B cell (primary cell): ENCODE data around the gene NFYC. TPM values are rescaled to one million over a fixed set of nuclear protein-coding genes. Genes with fewer than 3 reads are reported as not detected.

Experiments used
- ATAC-seq: fragments of 200-7000 bp; cut with Tn5 transposase; one replicate; pipeline ENCODE4 v1.10.0; 2021; ENCODE audit warnings: low read depth, mild to moderate bottlenecking, moderate number of reproducible peaks, moderate library complexity
- CTCF ChIA-PET: fragments of 350-600 bp; sonication (Branson Sonifier 250); formaldehyde crosslinking; loops from one replicate; lab custom pipeline; 2021; ENCODE audit warnings: antibody characterized with exemption, inconsistent platforms; lab: Charles Lee
- POLR2A ChIA-PET: fragments of 350-600 bp; sonication (Branson Sonifier 250); formaldehyde crosslinking; loops from one replicate; lab custom pipeline; 2021; ENCODE audit warnings: antibody characterized with exemption; lab: Charles Lee
- DNase-seq: peaks from one replicate; pipeline ENCODE4 v3.0.0; 2013
- H2AFZ ChIP-seq: 2 replicates; pipeline ENCODE4 v1.6.1; 2012; ENCODE audit warnings: mild to moderate bottlenecking, low read depth, low read length; ENCODE audit not compliant: insufficient read depth, poor library complexity, severe bottlenecking
- H3K27ac ChIP-seq, 2 donors: 1 replicate in 1 of 2; 2 replicates in 1 of 2; pipeline ENCODE4 v1.5.1; 2012 to 2013; ENCODE audit warnings: low read length in 2 of 2, mild to moderate bottlenecking in 2 of 2, moderate library complexity in 1 of 2
- H3K27me3 ChIP-seq, 4 experiments: fragments of 200-600 bp in 1 of 4; sonication (generic) in 1 of 4; replicated peaks in 1 of 4; 1 replicate in 2 of 4; 2 replicates in 2 of 4; pipeline versions ENCODE4 v1.6.1 to v1.7.0; 2013 to 2016; ENCODE audit warnings: low read length in 3 of 4, mild to moderate bottlenecking in 2 of 4, mixed read lengths in 1 of 4, moderate library complexity in 1 of 4; ENCODE audit not compliant: insufficient read depth in 4 of 4, control insufficient read depth in 3 of 4; ENCODE audit errors: control extremely low read depth in 1 of 4
- H3K36me3 ChIP-seq, 2 experiments: replicated peaks in 1 of 2; 1 replicate in 1 of 2; 2 replicates in 1 of 2; pipeline versions ENCODE4 v1.6.1 to v1.7.1; 2013; ENCODE audit warnings: low read length in 1 of 2; ENCODE audit not compliant: insufficient read depth in 2 of 2, control insufficient read depth in 1 of 2; ENCODE audit errors: control extremely low read depth in 1 of 2, extremely low read depth in 1 of 2
- H3K4me1 ChIP-seq, 2 donors: fragments of 200-600 bp in 1 of 2; sonication (generic) in 1 of 2; 1 replicate in 1 of 2; 2 replicates in 1 of 2; pipeline versions ENCODE4 v1.5.1 to v1.6.1; 2013 to 2017; ENCODE audit warnings: low read length in 2 of 2; ENCODE audit not compliant: control insufficient read depth in 2 of 2, insufficient read depth in 2 of 2
- H3K4me2 ChIP-seq: replicated peaks from 2 replicates; pipeline ENCODE3; 2012; ENCODE audit warnings: mild to moderate bottlenecking, low read depth, low read length; ENCODE audit not compliant: poor library complexity, severe bottlenecking
- H3K4me3 ChIP-seq, 5 experiments: fragments of 200-600 bp in 1 of 5; sonication (generic) in 1 of 5; 1 replicate in 3 of 5; 2 replicates in 2 of 5; pipeline versions ENCODE4 v1.5.1 to v1.7.0; 2011 to 2016; ENCODE audit warnings: low read length in 4 of 5, mild to moderate bottlenecking in 4 of 5, low read depth in 2 of 5, control low read depth in 1 of 5, moderate library complexity in 1 of 5; ENCODE audit not compliant: insufficient read depth in 1 of 5; ENCODE audit errors: control extremely low read depth in 1 of 5, extremely low read depth in 1 of 5
- H3K79me2 ChIP-seq: fragments of 200-600 bp; sonication (generic); one replicate; pipeline ENCODE4 v1.6.0; 2016; ENCODE audit warnings: low read length; ENCODE audit not compliant: control insufficient read depth, insufficient read depth
- H3K9ac ChIP-seq: fragments of 200-600 bp; sonication (generic); 2 replicates; pipeline ENCODE4 v1.6.1; 2017; ENCODE audit warnings: mild to moderate bottlenecking, low read length, moderate library complexity
- H3K9me3 ChIP-seq, 3 donors: one replicate each; pipeline versions ENCODE4 v1.6.1 to v1.7.1; 2013; ENCODE audit warnings: low read length in 2 of 3; ENCODE audit not compliant: control insufficient read depth in 2 of 3, insufficient read depth in 1 of 3; ENCODE audit errors: control extremely low read depth in 1 of 3
- H4K20me1 ChIP-seq: 2 replicates; pipeline ENCODE4 v1.6.0; 2012; ENCODE audit warnings: mild to moderate bottlenecking, low read length; ENCODE audit not compliant: insufficient read depth, control insufficient read depth, poor library complexity, severe bottlenecking
- H3K27ac Mint-ChIP-seq: one replicate; pipeline ENCODE4 v1.8.0; 2021; ENCODE audit warnings: mixed read lengths
- H3K27me3 Mint-ChIP-seq: one replicate; pipeline ENCODE4 v1.8.0; 2021; ENCODE audit warnings: mixed read lengths
- H3K4me1 Mint-ChIP-seq: one replicate; pipeline ENCODE4 v1.8.0; 2021; ENCODE audit warnings: mixed read lengths
- H3K4me3 Mint-ChIP-seq: one replicate; pipeline ENCODE4 v1.8.0; 2021; ENCODE audit warnings: mixed read lengths
- H3K9me3 Mint-ChIP-seq: one replicate; pipeline ENCODE4 v1.8.0; 2022; ENCODE audit warnings: mixed read lengths; ENCODE audit not compliant: insufficient read depth
- EZH2 ChIP-seq: IDR thresholded peaks from 2 replicates; pipeline ENCODE4 v1.6.1; 2012; ENCODE audit warnings: borderline replicate concordance, low read depth, mild to moderate bottlenecking, moderate library complexity, low read length; ENCODE audit not compliant: insufficient read depth, poor library complexity, severe bottlenecking
- WGBS: methylation state at CpG from one replicate; pipeline ENCODE4 v1.1.5; 2013; ENCODE audit warnings: missing lambda C conversion rate; ENCODE audit not compliant: insufficient coverage; 5-methylcytosine and 5-hydroxymethylcytosine counted together
- intact Hi-C: fragments of 100-400 bp; cut with micrococcal nuclease; formaldehyde crosslinking; loops from one replicate; pipeline ENCODE4 v1.10.0; 2022
- polyA plus RNA-seq: library from polyadenylated mRNA; depleted of rRNA; stranded (reverse); fragments of >200 nt; gene quantifications from 2 replicates; pipeline ENCODE4 v1.2.3, GENCODE V29; 2012
- total RNA-seq, 2 donors: library from RNA; stranded (reverse); fragments of 120-200 nt in 1 of 2; gene quantifications; 1 replicate in 1 of 2; 2 replicates in 1 of 2; pipeline versions ENCODE4 v1.2.3 to v1.2.4, GENCODE V29; 2013 to 2022
- TF ChIP-seq, protein P1 (sequence below): fragments of 200-600 bp; IDR thresholded peaks from one replicate; pipeline ENCODE4 v1.8.0; 2022; ENCODE audit warnings: antibody characterized with exemption, mild to moderate bottlenecking

The NFYC gene
- total and polyA plus RNA-seq, 2 donors (not counting 1 experiment from before 2014, with no cell fraction given): 88.7 to 123 TPM

GRCh38 chr1:40709802-40710278, 18.3 kb downstream of the NFYC start:
- H2AFZ ChIP-seq: peak overlapping the region; percentile 67
- intact Hi-C loops: loop anchor here (1.0 to 5.0 kb wide), 5 partner anchors 11 to 668 kb away; partner anchors contain the start of genes CAP1 and ZNF684
- H3K36me3 ChIP-seq: peaks cover 0 to 4% of the 10 kb centered on the region in 2 experiments
- H3K9me3 ChIP-seq: no peaks in the 10 kb centered on the region
- Mint-ChIP-seq H3K27ac (peak overlapping the region; percentile 96), H3K4me1 (peaks cover 71% of the 10 kb centered on the region), H3K4me3 (peak overlapping the region; percentile 96), H3K9me3 (no peaks in the 10 kb centered on the region), H3K27me3 (no peaks in the 10 kb centered on the region)
- no peaks in the 10 kb centered on the region for H3K27me3 ChIP-seq
- 0% methylated on average over 1 of the region's 3 CpGs for WGBS
- ATAC-seq: no peak
- POLR2A ChIA-PET: interaction anchor here (0.5 to 0.8 kb wide), 3 partner anchors 11 to 19 kb away, joined by 3 to 4 read pairs (median 3); partner anchors contain the start of gene NFYC
- H3K79me2 ChIP-seq: peaks cover 96% of the 10 kb centered on the region
- TF ChIP-seq EZH2: no peak
- TF ChIP-seq, protein P1, sequence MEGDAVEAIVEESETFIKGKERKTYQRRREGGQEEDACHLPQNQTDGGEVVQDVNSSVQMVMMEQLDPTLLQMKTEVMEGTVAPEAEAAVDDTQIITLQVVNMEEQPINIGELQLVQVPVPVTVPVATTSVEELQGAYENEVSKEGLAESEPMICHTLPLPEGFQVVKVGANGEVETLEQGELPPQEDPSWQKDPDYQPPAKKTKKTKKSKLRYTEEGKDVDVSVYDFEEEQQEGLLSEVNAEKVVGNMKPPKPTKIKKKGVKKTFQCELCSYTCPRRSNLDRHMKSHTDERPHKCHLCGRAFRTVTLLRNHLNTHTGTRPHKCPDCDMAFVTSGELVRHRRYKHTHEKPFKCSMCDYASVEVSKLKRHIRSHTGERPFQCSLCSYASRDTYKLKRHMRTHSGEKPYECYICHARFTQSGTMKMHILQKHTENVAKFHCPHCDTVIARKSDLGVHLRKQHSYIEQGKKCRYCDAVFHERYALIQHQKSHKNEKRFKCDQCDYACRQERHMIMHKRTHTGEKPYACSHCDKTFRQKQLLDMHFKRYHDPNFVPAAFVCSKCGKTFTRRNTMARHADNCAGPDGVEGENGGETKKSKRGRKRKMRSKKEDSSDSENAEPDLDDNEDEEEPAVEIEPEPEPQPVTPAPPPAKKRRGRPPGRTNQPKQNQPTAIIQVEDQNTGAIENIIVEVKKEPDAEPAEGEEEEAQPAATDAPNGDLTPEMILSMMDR: no peak
- CTCF ChIA-PET: interaction anchor here (0.6 to 2.8 kb wide), 6 partner anchors 9 to 485 kb away, joined by 3 to 9 read pairs (median 3); partner anchors contain the start of genes NFYC and RIMS3
- DNase-seq: no peak
- H3K4me2 ChIP-seq: peak overlapping the region; percentile 79
- peak overlapping the region; percentile 87 to 94 for H3K27ac ChIP-seq
- H4K20me1 ChIP-seq: no peaks in the 10 kb centered on the region
- peak overlapping the region; percentile 55 to 88 (median 76) for H3K4me3 ChIP-seq
- H3K4me1 ChIP-seq: peaks cover 52 to 62% of the 10 kb centered on the region in 2 donors
- H3K9ac ChIP-seq: peak overlapping the region; percentile 75
